Activated gamma-delta T cell (primary cell): Measurements from ENCODE around the gene TRAF7.

Source experiments
- DNase-seq: peaks from one replicate; lab custom pipeline; 2025; lab: John Stamatoyannopoulos, UW

TRAF7 gene

GRCh38 chr16:2165861-2166260 lies 10.3 kb downstream of the TRAF7 start:
- DNase-seq: no peak

DNA sequence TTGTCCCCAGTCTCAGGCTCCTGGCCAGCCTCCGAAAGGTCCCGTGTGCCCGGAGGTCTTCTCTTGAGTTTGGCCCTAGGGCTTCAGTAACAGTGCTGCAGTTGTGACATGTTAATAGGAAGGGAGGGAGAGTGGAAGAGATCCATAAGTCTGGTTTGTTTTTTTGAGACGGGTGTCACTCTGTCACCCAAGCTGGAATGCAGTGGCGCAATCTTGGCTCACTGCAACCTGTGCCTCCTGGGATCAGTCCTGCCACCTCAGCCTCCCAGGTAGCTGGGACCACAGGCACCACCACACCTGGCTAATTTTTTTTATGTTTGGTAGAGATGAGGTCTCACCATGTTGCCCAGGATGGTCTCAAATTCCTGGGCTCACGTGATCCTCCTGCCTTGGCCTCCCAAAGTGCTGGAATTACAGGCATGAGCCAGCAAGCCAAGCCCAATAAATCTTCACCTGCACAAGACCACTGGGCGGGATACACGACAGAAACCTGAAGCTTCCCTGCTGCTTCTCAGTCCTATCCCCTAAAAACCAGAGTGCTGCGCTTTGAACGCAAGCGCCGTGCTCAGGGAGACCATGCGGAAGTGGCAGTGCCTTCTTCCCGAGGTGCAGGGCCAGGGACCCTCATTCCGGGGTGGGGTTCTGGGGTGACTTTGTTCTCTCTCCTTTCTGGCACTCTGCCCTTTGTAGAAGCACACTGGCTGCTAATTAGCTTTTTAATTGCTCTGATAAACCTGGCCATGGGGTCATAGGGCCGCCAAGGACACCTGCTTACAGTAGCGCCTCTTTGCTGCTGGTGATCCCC lies 10.9 kb downstream of the TRAF7 start:
- DNase-seq: no peak

DNA sequence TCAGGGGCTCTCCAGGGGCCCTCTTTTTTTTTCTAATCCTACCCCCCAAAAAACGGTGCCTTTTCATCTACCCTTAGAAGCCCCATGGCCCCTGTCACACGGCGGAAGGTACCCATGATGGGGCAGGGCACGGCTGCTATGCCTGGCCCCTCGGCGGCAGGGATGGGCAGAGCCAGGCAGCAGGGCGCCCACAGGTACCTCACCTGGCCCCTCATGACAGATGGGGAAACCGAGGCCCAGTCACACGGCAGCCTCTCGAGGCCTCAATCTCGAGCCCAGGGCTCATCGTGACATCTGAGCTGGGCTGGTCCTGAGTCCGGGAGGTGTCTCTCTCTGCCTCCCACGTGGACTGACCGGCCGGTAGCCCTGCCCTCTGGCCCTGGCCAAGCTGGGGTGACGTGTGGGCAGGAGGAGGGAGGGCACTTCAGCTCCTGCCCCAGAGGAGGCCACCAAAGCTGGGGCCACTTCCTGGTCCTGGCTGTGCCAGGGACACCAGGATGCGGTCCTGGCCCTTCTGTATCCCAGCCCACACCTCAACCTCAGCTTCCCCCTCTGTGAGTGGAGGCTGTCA lies 11.6 kb downstream of the TRAF7 start:
- no peak for DNase-seq

DNA sequence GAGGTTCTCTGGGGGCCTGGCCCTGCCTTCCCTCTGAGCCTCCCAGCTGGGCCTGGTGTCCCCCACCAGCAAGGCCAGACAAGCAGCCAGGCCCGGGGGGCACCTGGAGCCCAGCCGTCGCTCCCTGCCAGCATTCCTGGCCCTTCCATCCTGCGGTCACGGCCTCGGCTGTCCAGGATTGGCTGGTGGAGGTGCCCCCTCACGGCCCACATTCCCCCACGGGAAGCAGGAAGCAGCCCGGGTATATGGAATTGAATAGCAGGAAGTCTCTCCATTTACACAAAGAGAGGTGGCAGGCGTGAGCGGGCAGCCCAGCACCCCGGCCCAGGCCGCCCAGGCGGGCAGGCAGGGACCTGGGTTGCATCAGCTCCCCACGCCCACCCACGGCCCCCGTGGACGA lies 14.5 kb downstream of the TRAF7 start:
- no peak for DNase-seq

DNA sequence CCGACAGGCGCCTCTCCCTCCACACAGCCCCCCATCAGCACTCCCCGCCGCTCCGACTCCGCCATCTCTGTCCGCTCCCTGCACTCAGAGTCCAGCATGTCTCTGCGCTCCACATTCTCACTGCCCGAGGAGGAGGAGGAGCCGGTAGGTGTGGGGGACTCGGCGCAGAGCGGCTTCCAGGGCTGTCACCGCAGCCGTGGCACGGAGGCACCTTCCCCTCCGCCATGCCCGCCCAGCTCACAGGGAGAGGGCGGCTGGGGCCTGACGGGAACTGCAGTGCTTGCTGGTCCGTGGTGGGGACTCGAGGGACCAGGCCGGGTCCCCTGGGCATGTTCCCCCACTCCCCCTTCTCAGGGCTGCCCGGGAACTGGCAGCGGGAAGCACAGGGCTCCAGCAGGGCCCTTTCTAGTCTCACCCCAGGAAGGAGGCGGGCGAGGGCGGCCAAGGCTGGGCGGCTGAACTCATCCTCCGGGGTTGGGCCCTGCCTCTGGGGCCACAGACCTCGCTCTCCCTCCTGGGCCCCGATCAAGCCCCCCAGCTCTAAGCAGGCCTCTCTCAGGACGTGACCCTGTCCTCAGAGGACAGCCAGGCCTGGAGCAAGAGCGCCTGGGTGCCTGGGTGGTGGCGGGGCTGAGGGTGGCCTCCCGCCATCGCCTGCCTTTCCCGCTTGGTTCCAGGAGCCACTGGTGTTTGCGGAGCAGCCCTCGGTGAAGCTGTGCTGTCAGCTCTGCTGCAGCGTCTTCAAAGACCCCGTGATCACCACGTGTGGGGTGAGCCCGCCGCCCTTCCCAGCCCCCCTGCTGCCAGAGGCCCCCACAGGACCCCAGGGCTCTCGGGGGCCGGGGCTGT lies 15.2 kb downstream of the TRAF7 start:
- DNase-seq: no peak

- DNase-seq: no peak
These were observed 16.1 kb downstream of the TRAF7 start for GRCh38 chr16:2171601-2172178.

DNA sequence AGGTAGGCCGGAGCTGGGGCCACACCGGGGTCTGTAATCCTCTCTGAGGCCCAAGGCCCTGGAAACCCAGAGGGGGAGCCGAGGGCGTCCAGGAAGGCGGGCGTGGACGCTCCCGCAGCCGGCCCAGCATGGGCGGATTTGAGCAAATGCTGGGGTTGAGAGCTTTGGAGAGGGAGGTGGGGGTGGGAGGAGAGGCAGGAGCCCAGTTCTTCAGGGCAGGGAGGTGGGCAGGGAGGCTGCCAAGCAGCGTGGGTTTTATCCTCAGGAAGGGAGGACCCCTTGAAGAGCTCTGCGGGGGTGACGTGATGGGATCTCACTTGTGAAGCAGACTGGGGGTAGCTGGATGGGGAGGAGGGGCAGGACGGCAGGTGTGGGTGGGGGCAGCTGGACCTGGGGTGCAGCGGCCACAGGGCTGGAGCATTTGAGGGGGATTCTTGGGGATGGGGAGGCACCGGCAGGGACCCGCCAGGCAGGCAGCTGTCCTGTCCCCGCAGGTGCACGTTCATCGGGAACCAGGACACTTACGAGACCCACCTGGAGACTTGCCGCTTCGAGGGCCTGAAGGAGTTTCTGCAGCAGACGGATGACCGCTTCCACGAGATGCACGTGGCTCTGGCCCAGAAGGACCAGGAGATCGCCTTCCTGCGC lies 17.2 kb downstream of the TRAF7 start:
- no peak for DNase-seq

- no peak for DNase-seq
These were observed 17.8 kb downstream of the TRAF7 start for GRCh38 chr16:2173366-2173765.

DNA sequence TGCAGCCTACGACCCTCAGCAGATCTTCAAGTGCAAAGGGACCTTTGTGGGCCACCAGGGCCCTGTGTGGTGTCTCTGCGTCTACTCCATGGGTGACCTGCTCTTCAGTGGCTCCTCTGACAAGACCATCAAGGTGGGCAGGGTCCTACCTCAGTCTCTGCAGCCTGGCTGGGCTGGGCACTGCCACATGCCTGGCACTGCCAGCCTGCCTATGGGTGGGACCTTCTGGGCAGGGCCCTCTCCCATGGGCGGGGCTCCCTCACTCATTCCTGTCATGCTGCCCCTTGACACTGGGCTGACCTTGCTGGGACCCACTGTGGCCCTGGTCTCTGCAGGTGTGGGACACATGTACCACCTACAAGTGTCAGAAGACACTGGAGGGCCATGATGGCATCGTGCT lies 18.3 kb downstream of the TRAF7 start:
- no peak for DNase-seq

- no peak for DNase-seq
These were observed 19.0 kb downstream of the TRAF7 start for GRCh38 chr16:2174396-2175131.

DNA sequence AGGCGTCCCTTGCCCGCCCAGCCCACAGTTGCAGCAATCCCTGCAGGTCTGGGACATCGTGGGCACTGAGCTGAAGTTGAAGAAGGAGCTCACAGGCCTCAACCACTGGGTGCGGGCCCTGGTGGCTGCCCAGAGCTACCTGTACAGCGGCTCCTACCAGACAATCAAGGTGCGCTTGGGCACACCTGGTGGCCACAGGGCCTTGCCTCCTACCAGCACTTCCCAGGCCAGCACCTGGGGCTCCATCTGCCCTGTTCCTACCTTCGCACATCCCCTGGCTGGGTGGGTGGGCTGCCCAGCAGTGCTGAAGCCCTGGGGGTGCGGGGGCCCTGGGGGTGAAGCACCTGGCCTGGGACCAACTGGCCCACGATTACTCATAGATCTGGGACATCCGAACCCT lies 19.9 kb downstream of the TRAF7 start:
- DNase-seq: no peak

DNA sequence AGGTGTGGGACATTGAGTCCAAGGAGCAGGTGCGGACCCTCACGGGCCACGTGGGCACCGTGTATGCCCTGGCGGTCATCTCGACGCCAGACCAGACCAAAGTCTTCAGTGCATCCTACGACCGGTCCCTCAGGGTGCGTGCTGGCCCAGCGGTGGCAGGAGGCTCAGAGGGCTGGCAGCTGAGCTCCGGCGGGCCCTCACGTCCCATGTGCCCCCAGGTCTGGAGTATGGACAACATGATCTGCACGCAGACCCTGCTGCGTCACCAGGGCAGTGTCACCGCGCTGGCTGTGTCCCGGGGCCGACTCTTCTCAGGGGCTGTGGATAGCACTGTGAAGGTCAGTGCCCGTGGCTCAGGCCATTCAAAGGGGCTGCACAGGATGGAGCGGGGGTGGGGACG lies 20.5 kb downstream of the TRAF7 start:
- DNase-seq: no peak

DNA sequence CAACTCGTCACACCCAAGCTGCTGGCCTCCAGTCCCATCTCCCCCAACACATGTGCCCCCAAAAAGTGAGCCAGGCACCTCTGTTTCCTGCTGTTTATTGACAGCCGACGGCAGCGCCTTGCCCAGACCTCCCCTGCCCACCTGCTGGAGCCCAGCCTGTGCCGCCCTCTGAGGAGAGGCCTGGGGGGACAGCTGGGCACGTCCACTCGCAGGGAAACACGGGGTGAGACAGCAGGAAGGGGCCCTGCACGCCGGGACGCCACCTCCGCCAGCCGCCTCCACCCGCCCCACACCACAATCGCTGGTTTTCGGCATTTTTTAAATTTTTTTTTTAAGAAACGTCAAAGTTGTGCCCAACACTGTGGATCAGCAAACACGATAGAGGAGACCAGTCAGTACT lies 21.5 kb downstream of the TRAF7 start:
- DNase-seq: no peak

GRCh38 chr16:2177561-2177960 lies 22.0 kb downstream of the TRAF7 start:
- no peak for DNase-seq

GRCh38 chr16:2178321-2179106 lies 22.9 kb downstream of the TRAF7 start:
- DNase-seq: no peak

DNA sequence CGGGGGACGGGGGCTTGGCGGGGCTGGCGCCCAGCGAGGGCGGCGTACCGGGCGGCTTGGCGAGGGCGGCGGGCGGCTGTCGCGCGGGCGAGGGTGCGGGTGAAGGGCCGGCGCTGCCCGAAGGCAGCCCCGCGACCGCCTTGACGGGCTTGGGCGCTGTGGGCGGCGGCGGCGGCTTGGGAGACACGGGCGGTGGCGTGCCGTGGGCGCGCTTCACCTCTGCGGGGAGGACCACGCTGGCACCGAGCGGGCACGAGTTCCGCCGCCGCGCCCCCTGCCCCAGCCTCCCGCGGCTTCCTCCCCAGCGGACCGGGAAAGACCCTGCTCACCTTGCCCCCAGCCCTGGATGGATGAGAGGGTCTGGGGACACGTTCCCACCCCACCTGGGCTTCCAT lies 23.5 kb downstream of the TRAF7 start:
- DNase-seq: no peak

GRCh38 chr16:2179576-2179975 lies 24.0 kb downstream of the TRAF7 start:
- no peak for DNase-seq

DNA sequence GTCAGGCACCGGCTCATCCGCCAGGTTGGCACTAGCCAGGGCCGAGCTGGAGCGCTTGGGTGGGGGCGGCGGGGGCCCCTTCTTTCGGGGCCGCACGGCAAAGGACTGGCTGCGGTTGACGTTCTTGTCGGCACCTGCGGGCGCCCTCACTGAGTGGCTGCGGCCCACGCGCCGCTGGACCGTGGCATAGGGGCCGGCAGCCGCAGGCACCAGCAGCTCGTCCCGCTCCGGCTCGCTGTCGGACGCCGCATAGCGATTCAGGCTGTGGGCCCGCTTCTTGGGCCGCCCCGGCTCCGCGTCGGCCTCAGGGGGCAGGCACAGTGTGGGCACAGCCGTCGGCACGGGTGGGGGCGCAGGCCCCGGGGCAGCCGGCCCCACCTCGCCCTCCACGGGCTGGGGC lies 24.9 kb downstream of the TRAF7 start:
- no peak for DNase-seq

DNA sequence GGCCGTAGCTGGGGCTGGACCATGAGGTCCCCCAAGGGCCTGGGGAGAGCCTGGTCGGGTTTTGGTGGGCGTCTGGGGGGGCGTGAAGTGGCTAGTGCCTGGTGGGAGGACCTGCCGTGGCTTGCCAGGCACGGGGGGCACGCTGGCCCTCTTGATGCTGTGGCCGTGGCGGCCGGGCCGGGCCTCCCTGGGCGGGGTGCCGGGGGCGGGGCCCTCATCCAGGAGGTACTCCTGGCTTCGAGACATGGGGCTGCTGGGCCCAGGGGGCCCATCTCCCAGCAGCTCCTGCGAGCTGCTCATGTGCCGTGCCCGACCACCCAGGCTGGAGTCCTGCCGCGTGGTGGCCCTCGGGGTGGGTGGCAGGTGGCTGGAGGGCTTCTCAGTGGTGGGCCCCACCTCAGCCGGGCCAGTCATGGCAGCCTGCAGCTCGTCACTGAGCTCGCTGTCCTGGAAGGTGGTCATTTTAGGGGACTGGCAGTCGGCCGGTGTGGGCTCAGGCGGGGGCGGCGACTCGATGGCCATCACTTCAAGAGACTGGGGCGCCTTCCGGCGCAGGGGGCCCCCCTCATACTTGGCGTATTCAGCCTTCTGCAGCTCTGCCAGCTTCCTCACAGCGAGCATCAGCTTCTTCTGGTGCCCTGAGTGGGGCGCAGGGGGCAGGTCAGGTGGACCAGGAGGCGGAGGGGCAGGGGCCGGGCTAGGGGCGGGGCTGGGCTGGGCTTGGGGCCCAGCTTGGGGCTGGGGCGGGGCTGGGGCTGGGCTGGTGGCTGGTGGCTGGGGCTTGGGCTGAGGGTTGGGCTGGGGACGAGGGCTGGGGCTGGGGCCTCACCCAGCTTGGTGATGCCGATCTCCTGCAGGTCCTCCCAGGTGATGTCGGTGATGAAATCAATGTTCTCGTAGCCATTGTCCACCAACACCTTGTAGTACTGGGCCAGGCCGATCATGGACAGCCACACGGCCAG lies 25.7 kb downstream of the TRAF7 start:
- DNase-seq: no peak
